Measurements from ENCODE around the gene SPARCL1. TPM values are rescaled to one million over a fixed set of nuclear protein-coding genes. Genes with fewer than 3 reads are reported as not detected.

Gene SPARCL1
- polyA plus RNA-seq, 1 of the 3 experiments (the other 2 are of a cell fraction): not detected

GRCh38 chr4:87497159-87497558 lies 32.0 kb downstream of the SPARCL1 start:
- H3K4me2 ChIP-seq: no peak overlapping the region
- no peak for DNase-seq
- TF ChIP-seq CTCF (IDR thresholded peaks at IDR 0.05): peak; percentile 53
- TF ChIP-seq SMC3 (IDR thresholded peaks at IDR 0.05; ENCODE audit: low read depth, low read length): no peak
- H3K27ac ChIP-seq (ENCODE audit: low read depth in 2 of 2, low read length in 1 of 2): no peak overlapping the region
- no peaks in the 10 kb centered on the region for H3K9me3 ChIP-seq
- no peak overlapping the region; a peak in 1 of 4 replicates for H3K4me3 ChIP-seq (ENCODE audit: low read depth in 2 of 2, low read length in 1 of 2)
- ChIA-PET CTCF (interaction anchor here (0.7 to 1.6 kb wide), 7 partner anchors 12 to 342 kb away, joined by 3 to 4 read pairs (median 3); partner anchors contain the start of gene SPARCL1), POLR2A (no interaction called here)
- H3K9me2 ChIP-seq: no peaks in the 10 kb centered on the region
- no peaks in the 10 kb centered on the region for H4K20me1 ChIP-seq (ENCODE audit: insufficient read depth)
- no peaks in the 10 kb centered on the region for H3K36me3 ChIP-seq (replicated peaks in 1 of 2; ENCODE audit: control insufficient read depth in 1 of 2, insufficient read depth in 2 of 2, low read length in 1 of 2)
- no peaks in the 10 kb centered on the region for H3K79me2 ChIP-seq (ENCODE audit: insufficient read depth)
- H3K4me1 ChIP-seq (ENCODE audit: control insufficient read depth in 1 of 2, insufficient read depth in 2 of 2, low read depth in 1 of 2, low read length in 1 of 2): peaks cover under 1% of the 10 kb centered on the region in 2 experiments; a peak in 2 of 4 replicates
- no peaks in the 10 kb centered on the region for H3F3A ChIP-seq (replicated peaks; ENCODE audit: insufficient read depth)
- H3K9ac ChIP-seq: no peak overlapping the region
- H2AFZ ChIP-seq (ENCODE audit: low read depth): no peak overlapping the region
- whole genome bisulfite sequencing (ENCODE audit: low lambda C conversion rate): 94% methylated on average over 2 of the region's 2 CpGs
- no peaks in the 10 kb centered on the region for H3K27me3 ChIP-seq (ENCODE audit: insufficient read depth)

- Histone ChIP-seq H2AFZ (ENCODE audit: low read depth) (no peak overlapping the region), H3K9ac (no peak overlapping the region), H4K20me1 (ENCODE audit: insufficient read depth) (no peaks in the 10 kb centered on the region), H3K9me2 (no peaks in the 10 kb centered on the region), H3K36me3 (replicated peaks in 1 of 2; ENCODE audit: control insufficient read depth in 1 of 2, insufficient read depth in 2 of 2, low read length in 1 of 2) (no peaks in the 10 kb centered on the region), H3F3A (replicated peaks; ENCODE audit: insufficient read depth) (no peaks in the 10 kb centered on the region), H3K27me3 (ENCODE audit: insufficient read depth) (no peaks in the 10 kb centered on the region), H3K79me2 (ENCODE audit: insufficient read depth) (no peaks in the 10 kb centered on the region), H3K4me3 (ENCODE audit: low read depth in 2 of 2, low read length in 1 of 2) (no peak overlapping the region), H3K9me3 (no peaks in the 10 kb centered on the region), H3K4me1 (ENCODE audit: control insufficient read depth in 1 of 2, insufficient read depth in 2 of 2, low read depth in 1 of 2, low read length in 1 of 2) (no peaks in the 10 kb centered on the region), H3K4me2 (no peak overlapping the region), H3K27ac (ENCODE audit: low read depth in 2 of 2, low read length in 1 of 2) (no peak overlapping the region)
- CTCF ChIA-PET: interaction anchor here (0.7 kb wide), 1 partner anchor 27 kb away, joined by 3 read pairs; no protein-coding TSS in a partner anchor
- TF ChIP-seq ZBTB33 (IDR thresholded peaks at IDR 0.05; ENCODE audit: borderline replicate concordance, low read depth) (no peak), CTCF (IDR thresholded peaks at IDR 0.05) (no peak), CHD2 (IDR thresholded peaks at IDR 0.05; ENCODE audit: low read length, partially characterized antibody) (no peak), USF1 (IDR thresholded peaks at IDR 0.05; ENCODE audit: borderline replicate concordance, low read depth) (no peak), RXRA (IDR thresholded peaks at IDR 0.05; ENCODE audit: borderline replicate concordance, low read depth) (no peak), EZH2phosphoT487 (IDR thresholded peaks at IDR 0.05; ENCODE audit: borderline replicate concordance, low read depth) (no peak), MXI1 (IDR thresholded peaks at IDR 0.05; ENCODE audit: low read depth, low read length) (no peak), MEF2A (IDR thresholded peaks at IDR 0.05; ENCODE audit: borderline replicate concordance, low read depth) (no peak), TEAD4 (IDR thresholded peaks at IDR 0.05; ENCODE audit: borderline replicate concordance, insufficient read depth) (no peak), NRF1 (IDR thresholded peaks at IDR 0.05; ENCODE audit: low read depth, low read length) (no peak), POLR2AphosphoS5 (IDR thresholded peaks at IDR 0.05; ENCODE audit: low read depth, low read length) (no peak), GABPA (IDR thresholded peaks at IDR 0.05; ENCODE audit: low read depth) (no peak), EP300 (IDR thresholded peaks at IDR 0.05; ENCODE audit: borderline replicate concordance in 1 of 2, low read depth in 1 of 2, low read length in 1 of 2) (no peak), GATA2 (CRISPR knock-in tag; IDR thresholded peaks at IDR 0.05) (no peak), SMC3 (IDR thresholded peaks at IDR 0.05; ENCODE audit: low read depth, low read length) (no peak), NFIC (IDR thresholded peaks at IDR 0.05; ENCODE audit: borderline replicate concordance) (no peak), TAF1 (IDR thresholded peaks at IDR 0.05; ENCODE audit: borderline replicate concordance, low read depth, low read length) (no peak)
- POLR2A ChIA-PET: no interaction called here
- WGBS (ENCODE audit: low lambda C conversion rate): 83% methylated on average over 3 of the region's 3 CpGs
- DNase-seq: no peak
Measured at GRCh38 chr4:87493115-87493514, 36.1 kb downstream of the SPARCL1 start.
